ENCODE measurements around the gene CIZ1. TPM values are rescaled to one million over a fixed set of nuclear protein-coding genes. Genes with fewer than 3 reads are reported as not detected.

CIZ1 gene
- polyA plus RNA-seq, 1 of the 3 experiments (the other 2 are of a cell fraction): 37.0 TPM

DNA sequence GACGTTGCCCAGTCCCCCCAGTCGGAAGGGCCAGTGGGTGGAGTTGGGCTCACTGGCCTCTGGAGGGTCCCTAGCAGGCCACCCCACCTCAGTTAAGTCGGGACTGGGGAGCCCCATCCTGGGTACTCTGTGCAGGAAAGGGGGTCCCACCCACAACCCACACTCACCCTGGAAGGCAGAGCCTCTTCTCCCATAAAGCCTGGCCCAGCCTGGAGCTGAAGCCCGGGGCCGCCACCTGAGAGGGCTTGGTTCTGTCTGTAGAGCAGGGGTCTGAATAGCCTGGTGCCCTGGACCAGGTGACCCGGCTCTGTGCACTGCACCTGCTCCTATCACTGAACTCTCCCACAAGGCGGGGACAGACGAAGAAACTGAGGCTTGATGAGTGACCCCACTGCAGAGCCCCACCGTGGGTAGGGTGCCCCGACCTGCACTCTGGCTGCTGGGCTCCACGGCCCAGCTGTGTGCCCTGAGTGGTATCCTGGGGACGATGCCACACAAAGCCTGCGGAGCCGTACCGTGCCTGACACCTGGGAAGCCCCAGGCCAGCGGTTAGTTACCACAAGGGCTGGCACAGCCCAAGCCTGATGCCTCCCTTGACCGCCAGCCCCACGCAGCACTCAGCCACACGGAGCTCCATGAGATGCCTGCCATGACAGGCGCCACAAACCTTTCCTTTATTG lies 71.2 kb downstream of the CIZ1 start:
- 94% methylated on average over 10 of the region's 20 CpGs for WGBS (ENCODE audit: low lambda C conversion rate)
- CTCF ChIA-PET: interaction anchor here (0.7 to 1.3 kb wide), 7 partner anchors 23 to 178 kb away, joined by 3 to 6 read pairs (median 3); no protein-coding TSS in a partner anchor

More for the DNA sequence above, 71.2 kb downstream of the CIZ1 start:
- no peaks in the 10 kb centered on the region for H3K9me2 ChIP-seq
- H3K9me3 ChIP-seq: no peaks in the 10 kb centered on the region
- peaks cover 4 to 8% of the 10 kb centered on the region in 2 experiments; a peak in 1 of 4 replicates for H3K4me1 ChIP-seq (ENCODE audit: control insufficient read depth in 1 of 2, insufficient read depth in 2 of 2, low read depth in 1 of 2, low read length in 1 of 2)
- no peak overlapping the region for H3K4me2 ChIP-seq
- peaks cover 4% of the 10 kb centered on the region; the same call in 1 of the 2 replicates for H3K79me2 ChIP-seq (ENCODE audit: insufficient read depth)
- H3K27ac ChIP-seq (ENCODE audit: low read depth in 2 of 2, low read length in 1 of 2): no peak overlapping the region
- no peak overlapping the region for H3K4me3 ChIP-seq (ENCODE audit: low read depth in 2 of 2, low read length in 1 of 2)
- no peak overlapping the region for H2AFZ ChIP-seq (ENCODE audit: low read depth)
- peaks cover 0 to 26% of the 10 kb centered on the region in 2 experiments for H3K36me3 ChIP-seq (replicated peaks in 1 of 2; ENCODE audit: control insufficient read depth in 1 of 2, insufficient read depth in 2 of 2, low read length in 1 of 2)
- 0 out of 2 replicates have a peak, but pooled peaks cover 8% of the 10 kb centered on the region for H4K20me1 ChIP-seq (ENCODE audit: insufficient read depth)
- POLR2A ChIA-PET: no interaction called here
- TF ChIP-seq, protein P1, sequence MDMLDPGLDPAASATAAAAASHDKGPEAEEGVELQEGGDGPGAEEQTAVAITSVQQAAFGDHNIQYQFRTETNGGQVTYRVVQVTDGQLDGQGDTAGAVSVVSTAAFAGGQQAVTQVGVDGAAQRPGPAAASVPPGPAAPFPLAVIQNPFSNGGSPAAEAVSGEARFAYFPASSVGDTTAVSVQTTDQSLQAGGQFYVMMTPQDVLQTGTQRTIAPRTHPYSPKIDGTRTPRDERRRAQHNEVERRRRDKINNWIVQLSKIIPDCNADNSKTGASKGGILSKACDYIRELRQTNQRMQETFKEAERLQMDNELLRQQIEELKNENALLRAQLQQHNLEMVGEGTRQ (IDR thresholded peaks at IDR 0.05; ENCODE audit: borderline replicate concordance, low read depth, low read length): no peak
- no peak for TF ChIP-seq FOXJ3 (CRISPR knock-in tag; IDR thresholded peaks at IDR 0.05)
- no peak for TF ChIP-seq MXI1 (IDR thresholded peaks at IDR 0.05; ENCODE audit: low read depth, low read length)
- TF ChIP-seq GATA2 (CRISPR knock-in tag; IDR thresholded peaks at IDR 0.05): no peak
- TF ChIP-seq, protein P2, sequence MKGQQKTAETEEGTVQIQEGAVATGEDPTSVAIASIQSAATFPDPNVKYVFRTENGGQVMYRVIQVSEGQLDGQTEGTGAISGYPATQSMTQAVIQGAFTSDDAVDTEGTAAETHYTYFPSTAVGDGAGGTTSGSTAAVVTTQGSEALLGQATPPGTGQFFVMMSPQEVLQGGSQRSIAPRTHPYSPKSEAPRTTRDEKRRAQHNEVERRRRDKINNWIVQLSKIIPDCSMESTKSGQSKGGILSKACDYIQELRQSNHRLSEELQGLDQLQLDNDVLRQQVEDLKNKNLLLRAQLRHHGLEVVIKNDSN (IDR thresholded peaks at IDR 0.05; ENCODE audit: borderline replicate concordance, low read depth): no peak
- TF ChIP-seq, protein P3, sequence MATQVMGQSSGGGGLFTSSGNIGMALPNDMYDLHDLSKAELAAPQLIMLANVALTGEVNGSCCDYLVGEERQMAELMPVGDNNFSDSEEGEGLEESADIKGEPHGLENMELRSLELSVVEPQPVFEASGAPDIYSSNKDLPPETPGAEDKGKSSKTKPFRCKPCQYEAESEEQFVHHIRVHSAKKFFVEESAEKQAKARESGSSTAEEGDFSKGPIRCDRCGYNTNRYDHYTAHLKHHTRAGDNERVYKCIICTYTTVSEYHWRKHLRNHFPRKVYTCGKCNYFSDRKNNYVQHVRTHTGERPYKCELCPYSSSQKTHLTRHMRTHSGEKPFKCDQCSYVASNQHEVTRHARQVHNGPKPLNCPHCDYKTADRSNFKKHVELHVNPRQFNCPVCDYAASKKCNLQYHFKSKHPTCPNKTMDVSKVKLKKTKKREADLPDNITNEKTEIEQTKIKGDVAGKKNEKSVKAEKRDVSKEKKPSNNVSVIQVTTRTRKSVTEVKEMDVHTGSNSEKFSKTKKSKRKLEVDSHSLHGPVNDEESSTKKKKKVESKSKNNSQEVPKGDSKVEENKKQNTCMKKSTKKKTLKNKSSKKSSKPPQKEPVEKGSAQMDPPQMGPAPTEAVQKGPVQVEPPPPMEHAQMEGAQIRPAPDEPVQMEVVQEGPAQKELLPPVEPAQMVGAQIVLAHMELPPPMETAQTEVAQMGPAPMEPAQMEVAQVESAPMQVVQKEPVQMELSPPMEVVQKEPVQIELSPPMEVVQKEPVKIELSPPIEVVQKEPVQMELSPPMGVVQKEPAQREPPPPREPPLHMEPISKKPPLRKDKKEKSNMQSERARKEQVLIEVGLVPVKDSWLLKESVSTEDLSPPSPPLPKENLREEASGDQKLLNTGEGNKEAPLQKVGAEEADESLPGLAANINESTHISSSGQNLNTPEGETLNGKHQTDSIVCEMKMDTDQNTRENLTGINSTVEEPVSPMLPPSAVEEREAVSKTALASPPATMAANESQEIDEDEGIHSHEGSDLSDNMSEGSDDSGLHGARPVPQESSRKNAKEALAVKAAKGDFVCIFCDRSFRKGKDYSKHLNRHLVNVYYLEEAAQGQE (IDR thresholded peaks at IDR 0.05; ENCODE audit: low read depth, low read length): no peak
- no peak for TF ChIP-seq MEF2A (IDR thresholded peaks at IDR 0.05; ENCODE audit: borderline replicate concordance, low read depth)
- TF ChIP-seq GABPA (IDR thresholded peaks at IDR 0.05; ENCODE audit: low read depth): no peak
- no peak for TF ChIP-seq TAF1 (IDR thresholded peaks at IDR 0.05; ENCODE audit: borderline replicate concordance, low read depth, low read length)
- no peak for TF ChIP-seq RFX5 (IDR thresholded peaks at IDR 0.05; ENCODE audit: low read length)
- no peak for TF ChIP-seq YY1 (IDR thresholded peaks at IDR 0.05; ENCODE audit: low read depth)
- TF ChIP-seq SIN3A (IDR thresholded peaks at IDR 0.05; ENCODE audit: borderline replicate concordance, low read depth, low read length): no peak
- TF ChIP-seq JUND (IDR thresholded peaks at IDR 0.05): no peak
- no peak for TF ChIP-seq POLR2AphosphoS5 (IDR thresholded peaks at IDR 0.05; ENCODE audit: low read depth, low read length)
- no peak for TF ChIP-seq TEAD4 (IDR thresholded peaks at IDR 0.05; ENCODE audit: borderline replicate concordance, insufficient read depth)
- TF ChIP-seq TCF12 (IDR thresholded peaks at IDR 0.05): no peak
- no peak for TF ChIP-seq NRF1 (IDR thresholded peaks at IDR 0.05; ENCODE audit: low read depth, low read length)
- TF ChIP-seq, protein P4, sequence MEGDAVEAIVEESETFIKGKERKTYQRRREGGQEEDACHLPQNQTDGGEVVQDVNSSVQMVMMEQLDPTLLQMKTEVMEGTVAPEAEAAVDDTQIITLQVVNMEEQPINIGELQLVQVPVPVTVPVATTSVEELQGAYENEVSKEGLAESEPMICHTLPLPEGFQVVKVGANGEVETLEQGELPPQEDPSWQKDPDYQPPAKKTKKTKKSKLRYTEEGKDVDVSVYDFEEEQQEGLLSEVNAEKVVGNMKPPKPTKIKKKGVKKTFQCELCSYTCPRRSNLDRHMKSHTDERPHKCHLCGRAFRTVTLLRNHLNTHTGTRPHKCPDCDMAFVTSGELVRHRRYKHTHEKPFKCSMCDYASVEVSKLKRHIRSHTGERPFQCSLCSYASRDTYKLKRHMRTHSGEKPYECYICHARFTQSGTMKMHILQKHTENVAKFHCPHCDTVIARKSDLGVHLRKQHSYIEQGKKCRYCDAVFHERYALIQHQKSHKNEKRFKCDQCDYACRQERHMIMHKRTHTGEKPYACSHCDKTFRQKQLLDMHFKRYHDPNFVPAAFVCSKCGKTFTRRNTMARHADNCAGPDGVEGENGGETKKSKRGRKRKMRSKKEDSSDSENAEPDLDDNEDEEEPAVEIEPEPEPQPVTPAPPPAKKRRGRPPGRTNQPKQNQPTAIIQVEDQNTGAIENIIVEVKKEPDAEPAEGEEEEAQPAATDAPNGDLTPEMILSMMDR (IDR thresholded peaks at IDR 0.05): no peak
- TF ChIP-seq NFIC (IDR thresholded peaks at IDR 0.05; ENCODE audit: borderline replicate concordance): no peak
- TF ChIP-seq CHD2 (IDR thresholded peaks at IDR 0.05; ENCODE audit: low read length, partially characterized antibody): no peak
- H3K9ac ChIP-seq: no peak overlapping the region
- H3K27me3 ChIP-seq (ENCODE audit: insufficient read depth): no peaks in the 10 kb centered on the region
- DNase-seq: no peak
- no peaks in the 10 kb centered on the region for H3F3A ChIP-seq (replicated peaks; ENCODE audit: insufficient read depth)

Data from SK-N-SH (cell line).